NCI-H128 (cell line): ENCODE data around the gene NOTUM.
"Not testable (repeated sequence)": the region's sequence is repeated elsewhere in the genome, so short reads cannot be mapped to it uniquely, and the experiment has no call there.

Experiments
- DNase-seq: peaks from one replicate; lab custom pipeline; 2025; ENCODE audit not compliant: unreplicated experiment; lab: John Stamatoyannopoulos, UW

Gene NOTUM

DNA sequence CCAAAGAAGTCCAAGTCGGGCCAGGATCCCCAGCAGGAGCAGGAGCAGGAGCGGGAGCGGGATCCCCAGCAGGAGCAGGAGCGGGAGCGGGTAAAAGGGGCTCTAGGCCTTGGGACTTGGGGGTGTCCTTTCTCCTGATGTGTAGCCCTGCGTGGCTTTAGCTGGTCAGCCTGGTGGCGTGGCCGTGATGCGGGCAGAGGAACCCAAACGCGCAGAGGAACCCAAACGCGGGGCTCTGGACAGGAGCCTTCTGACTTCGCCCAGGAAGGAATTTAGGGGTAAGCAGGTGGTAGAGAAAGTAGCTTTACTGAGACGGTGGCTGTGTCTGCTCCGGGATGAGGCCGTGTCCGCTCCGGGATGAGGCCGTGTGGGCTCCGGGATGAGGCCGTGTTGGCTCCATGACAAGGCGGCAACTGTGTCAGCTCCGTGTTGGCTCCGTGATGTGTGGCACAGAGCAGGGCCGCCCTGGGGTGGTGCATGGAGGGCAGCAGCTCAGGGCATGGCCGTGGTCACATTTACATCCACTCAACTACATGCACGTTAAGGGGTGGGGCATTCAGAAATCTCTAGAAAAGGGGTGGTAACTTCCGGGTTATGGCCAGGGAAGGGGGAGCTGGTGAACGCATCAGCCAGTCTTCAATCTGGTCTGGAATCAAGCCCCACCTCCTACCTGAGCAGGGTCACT is 35.9 kb upstream of the NOTUM start:
- no peak for DNase-seq

DNA sequence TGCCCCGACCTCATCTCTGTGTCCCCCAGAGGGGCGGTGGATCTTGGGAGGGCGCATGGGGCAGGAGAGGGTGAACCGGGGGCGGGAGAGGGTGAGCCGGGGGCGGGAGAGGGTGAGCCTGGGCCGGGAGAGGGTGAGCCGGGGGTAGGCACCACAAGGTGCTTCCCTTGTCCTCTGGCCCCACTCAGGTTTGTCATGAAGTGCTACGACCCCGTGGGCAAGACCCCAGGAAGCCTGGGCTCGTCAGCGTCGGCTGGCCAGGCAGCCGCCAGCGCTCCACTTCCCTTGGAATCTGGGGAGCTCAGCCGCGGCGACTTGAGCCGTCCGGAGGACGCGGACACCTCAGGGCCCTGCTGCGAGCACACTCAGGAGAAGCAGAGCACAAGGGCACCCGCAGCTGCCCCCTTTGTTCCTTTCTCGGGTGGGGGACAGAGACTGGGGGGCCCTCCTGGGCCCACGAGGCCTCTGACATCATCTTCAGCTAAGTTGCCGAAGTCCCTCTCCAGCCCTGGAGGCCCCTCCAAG is 35.3 kb upstream of the NOTUM start:
- DNase-seq, result no peak

DNA sequence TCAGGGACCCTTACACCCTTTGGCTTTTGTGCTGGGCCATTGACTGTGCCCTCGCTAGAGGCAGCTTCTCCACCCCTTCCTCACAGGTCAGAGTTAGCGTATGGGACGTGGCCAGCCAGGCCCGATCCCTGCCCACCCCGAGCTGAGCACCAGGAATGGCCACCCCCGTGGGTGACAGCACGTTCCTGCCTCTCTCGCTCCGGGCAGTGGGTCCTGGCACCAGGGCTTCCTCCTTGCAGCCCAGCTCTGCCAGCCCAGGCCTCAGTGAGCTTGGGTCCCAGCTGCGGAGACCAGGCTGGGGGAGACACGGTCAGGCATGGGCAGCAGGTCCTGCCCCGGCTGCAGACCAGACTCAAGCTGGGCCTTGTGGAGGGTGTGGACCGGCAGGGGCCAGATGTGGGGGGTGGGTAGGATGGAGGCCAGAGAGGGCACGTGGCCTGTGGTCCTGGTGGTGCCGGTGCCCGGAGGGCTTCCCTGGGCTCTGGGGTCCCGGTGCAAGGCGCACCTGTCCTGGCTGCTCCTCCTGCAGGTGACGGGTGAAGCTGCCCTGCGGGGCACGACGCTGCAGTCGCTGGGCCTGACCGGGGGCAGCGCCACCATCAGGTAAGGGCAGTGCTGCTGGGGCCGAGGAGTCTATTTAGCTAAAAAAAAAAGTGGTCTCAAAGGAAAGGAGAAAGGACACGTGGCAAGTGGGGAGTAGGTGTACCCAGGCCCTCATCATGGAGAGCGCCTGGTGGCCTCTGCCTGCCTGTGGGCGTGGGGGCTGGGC is 34.7 kb upstream of the NOTUM start:
- DNase-seq, result no peak

DNA sequence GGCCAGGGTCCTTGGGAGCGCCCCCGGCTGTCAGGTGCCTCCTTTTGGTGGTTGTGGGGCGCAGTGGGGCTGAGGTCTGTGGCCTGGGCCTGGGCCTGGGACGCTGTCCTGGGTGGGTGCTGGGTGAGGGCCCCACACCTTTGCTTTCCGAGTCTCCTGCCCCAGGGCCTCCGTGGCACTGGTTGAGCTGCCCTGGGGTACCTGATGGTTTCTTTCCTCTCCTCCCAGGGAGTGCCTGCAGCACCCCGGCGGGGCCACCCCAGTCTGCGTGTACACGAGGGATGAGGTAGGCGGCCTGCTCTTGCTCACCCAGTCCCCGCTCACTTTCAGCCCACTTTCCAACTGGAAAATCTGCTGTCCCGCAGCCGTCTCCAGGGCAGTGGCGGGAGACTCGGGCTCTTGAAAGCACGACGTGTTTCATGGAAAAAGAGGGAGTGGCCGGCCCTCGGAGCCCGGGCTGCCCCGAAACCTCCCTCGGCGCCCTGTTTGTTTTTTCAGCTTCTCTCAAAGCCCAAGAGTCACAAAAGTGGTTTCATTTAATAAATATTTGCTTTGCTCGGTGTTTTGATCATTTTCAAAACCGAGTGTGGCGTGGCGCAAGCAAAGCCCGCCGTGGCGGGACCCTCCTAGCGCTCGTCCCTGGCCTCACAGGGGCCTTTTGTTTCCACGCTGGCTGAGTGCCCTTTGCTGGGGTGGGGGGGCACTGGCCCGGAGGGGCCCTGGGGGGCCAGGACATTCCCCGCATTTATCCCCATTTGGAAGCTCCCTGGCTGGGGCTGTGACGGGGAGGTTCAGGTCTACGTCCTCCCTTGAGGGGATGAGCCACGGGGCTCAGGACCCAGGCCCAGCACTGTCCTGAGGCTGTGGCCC is 33.8 kb upstream of the NOTUM start:
- no peak for DNase-seq

DNA sequence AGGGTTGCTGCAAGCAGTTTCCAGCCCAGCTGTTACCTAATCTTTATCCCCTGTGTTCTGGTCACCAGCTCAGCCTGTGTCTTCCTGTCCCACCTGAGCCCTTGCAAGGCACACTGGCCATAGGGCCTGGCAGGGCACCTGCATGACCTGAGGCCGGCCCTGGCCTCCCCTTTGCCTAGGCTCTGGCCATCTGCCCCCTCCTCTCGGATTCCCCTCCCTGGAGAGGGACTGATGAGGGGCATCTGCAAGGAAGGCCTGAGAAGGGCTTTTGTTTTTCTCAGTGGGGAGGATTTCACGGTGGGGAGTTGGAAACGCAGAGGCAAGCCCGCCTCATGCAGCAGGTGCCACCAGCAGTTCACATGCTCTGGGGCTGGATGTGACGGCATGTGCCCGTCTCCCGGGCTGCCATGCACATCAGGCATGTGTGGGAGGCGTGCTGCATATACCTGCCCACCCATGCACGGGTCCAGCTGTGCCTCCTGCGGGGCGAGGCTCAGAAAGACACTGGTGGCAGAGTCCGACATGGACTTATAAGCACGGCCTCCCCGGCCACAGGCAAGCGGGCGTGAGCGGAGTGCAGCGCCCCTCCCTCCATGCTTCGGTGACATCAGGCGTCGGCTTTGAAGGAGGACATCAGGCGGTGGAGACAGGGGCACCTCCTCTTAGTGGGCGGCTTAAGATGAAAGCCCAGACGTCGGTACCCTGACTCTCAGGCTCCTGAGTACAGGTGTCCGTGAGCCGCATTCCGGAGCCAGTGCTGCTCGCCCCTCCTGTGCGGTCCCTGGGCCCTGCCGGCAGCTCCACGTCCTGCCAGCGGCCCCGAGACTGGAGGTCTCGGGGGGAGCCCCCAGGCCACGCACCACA is 33.0 kb upstream of the NOTUM start:
- no peak for DNase-seq

DNA sequence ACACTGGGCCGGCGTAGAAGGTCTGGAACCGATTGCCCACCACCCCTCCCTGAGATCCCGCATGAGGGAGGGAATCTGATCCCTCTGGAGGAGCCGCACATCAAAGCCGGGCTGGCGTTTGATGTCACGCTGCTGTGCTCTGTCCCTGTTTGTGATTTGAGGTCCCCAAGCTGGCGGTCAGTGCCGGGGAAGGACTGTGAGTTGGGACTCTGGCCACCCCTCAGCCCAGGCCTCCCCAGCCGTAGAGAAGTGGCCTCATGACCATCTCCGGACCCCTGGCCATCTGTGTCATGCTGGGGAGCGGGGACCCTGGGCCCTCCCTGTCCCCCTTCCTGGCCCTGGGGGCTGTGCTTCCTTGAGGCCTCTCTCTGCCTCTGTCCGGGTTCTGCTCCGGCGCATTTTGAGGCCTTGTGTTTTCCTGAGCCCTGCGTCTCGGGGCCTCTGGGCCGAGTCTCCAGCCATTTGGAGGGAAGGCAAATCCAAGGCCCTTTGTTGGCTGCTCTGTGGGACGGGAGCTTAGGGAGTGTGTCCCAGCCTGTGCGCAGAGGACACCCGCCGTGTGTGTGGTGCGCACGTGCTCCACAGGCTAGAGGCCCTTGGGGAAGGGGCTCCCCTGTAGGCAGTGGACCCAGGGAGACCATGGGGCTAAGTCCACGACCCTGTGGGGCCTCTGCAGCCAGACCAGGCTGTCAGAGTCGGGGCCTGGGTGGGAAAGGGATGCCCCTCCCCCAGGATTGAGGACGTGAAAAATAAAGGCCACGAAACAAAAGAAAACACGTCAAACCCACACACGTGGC is 31.5 kb upstream of the NOTUM start:
- DNase-seq, result no peak

DNA sequence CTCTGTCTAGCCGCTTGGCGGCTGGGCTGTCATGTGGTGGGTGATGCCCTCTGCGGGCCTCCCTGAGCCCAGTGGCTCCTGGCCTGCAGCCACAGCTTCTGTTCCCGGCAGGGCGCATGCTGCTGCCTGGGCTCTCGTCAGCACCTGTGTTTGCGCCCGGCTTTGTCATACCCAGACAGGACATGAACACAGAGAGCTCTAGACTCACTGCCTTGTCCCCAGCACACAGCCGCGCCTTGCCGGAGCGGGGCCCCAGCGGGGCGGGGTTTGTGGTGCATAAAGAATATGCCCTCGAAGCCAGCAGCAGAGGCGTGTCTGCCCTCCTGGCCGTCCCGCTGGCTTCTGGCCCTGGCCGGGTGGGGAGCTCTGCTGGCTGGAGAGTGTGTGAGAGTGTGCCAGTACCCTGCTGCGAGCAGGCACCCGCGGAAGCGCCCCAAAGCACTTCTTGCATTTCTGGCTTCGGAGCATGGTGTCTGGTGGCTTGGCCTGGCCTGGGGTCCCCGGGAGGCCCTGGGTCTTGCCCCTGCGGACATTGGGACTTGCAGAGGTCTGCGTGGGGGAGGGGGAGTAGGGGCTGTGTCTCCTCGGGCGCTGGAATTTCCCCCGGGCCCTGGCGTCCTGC is 30.8 kb upstream of the NOTUM start:
- DNase-seq, result no peak

DNA sequence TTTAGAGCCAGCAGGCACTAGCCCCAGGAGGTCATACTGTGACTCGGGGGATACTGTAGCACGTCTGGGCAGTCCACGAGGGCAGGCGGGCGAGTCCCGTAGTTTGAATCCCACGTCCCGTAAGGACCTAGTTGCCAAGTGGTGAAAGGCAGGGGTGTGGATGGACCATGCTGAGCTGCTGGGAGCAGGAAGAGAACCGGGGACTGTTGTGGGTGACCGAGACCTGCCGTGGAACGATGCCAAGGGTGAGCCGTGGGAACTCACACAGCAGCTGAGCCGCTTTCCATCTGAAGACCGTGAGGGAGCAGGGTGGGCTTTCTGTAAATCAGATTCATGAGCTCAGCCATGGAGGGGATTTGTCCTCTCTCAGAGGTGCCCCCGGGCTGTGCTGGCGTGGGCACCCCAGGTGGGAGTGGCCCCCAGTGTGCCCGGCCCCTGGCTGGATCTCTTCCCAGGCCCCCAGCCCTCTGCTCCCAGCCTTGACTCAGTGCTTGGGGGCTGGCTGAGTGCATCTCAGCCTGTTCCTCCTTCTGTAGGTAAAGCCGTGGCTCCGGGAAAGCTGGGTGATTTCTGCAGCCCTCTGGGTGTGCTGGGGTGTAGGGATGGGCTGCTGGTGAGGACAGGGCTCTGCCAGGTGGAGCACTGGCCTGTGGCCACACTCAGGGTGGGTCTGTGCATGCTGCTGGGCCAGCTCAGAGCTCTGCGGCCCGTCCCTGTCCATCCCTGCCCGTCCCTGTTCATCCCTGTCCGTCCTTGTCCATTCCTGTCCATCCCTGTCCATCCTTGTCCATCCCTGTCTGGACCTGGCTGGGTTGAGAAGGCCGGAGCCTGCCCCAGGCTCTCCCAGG is 30.1 kb upstream of the NOTUM start:
- DNase-seq, result no peak

DNA sequence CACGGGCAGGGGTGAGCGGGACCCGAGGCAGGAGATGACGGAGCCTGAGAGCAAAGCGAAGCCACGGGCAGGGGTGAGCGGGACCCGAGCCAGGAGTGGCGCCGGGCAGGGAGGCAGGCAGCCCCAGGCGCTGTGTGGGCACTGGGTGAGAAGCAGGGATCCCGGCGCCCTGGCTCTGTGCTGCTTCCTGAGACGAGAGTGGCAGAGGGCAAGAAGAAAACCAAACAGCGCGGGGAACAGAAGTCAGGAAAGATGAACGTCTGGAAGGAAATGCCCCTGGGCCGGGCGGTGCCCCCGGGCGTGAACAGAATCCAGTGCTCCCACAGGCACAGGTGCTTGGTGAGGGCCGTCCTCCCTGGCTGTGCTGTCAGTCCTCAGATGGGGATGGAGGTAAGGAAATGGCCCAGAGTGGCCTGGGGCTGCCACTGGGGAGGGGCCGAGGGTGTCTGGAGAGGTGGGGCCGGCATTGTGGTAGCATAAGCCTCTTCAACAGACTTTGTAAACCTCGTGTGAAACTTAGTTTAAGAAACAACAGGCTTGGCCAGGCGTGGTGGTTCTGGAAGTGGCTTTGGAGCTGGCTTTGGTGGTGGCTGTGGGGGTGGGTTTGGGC is 26.3 kb upstream of the NOTUM start:
- DNase-seq, result no peak

DNA sequence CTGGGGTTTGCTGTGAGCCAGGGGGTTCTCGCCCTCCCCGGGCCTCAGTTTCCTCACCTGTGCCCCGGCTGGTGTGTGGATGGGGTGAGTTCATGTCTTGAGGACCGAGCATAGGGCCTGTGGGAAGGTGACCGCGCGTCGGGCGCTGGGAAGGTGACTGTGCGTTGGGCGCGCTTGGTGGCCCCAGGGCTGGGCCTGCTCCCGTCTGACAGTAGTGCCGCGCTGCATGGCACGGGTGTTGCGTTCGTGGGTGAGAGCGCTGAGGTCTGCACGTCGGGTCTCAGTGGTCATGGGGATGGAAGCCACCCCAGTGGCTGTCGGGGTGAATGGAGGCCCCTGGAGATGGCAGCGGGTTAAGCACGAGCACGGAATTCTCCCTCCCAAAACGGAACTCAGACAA is 25.6 kb upstream of the NOTUM start:
- no peak for DNase-seq

DNA sequence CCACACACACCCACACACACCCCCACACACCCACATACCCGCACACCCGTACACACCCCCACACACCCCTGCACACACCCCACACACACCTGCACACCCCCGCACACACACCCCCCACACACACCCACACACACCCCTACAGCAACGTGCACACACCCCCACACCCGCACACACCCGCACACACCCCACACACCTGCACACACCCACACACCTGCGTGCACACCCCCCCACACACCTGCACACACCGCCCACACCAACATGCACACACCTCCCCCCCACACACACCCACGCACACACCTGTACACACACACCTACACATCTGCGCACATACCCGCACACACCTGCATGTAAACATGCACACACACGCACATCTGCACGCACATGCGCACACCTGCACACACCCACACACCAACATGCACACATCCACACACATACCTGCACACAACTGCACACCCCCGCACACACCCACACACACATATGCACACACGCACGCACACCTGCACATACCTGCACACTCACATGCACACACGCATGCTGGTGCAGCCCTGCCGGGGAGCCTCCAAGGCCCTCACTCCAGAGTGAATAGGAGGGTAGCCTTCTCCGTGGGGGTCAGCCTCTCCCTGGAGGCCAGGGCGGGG is 23.9 kb upstream of the NOTUM start:
- no peak for DNase-seq

DNA sequence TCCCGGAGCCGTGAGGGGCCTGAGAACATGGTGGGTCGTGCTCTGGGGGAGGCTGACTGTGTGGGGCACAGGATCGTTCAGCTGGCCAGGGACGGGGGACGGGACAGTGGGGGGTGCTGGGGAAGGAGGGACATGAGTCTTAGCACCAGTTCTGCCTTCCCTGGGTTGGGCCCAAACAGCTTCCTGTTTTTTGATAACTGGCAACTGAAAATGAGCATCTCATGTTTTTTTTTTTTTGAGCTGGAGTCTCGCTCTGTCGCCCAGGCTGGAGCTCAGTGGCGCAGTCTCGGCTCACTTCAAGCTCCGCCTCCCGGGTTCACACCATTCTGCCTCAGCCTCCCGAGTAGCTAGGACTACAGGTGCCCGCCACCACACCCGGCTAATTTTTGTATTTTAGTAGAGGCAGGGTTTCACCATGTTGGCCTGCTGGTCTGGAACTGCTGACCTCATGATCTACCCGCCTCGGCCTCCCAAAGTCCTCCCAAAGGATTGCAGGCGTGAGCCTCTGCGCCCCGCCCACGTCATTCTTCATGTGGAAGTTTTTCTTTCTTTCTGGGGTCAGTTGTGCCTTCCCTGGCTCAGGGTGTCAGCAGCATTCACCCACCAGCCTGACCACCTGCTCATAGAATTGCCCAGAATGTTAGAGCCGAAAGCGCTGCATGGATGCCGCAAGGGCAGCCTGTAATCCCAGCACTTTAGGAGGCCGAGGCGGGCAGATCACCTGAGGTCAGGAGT is 22.8 kb upstream of the NOTUM start:
- no peak for DNase-seq

DNA sequence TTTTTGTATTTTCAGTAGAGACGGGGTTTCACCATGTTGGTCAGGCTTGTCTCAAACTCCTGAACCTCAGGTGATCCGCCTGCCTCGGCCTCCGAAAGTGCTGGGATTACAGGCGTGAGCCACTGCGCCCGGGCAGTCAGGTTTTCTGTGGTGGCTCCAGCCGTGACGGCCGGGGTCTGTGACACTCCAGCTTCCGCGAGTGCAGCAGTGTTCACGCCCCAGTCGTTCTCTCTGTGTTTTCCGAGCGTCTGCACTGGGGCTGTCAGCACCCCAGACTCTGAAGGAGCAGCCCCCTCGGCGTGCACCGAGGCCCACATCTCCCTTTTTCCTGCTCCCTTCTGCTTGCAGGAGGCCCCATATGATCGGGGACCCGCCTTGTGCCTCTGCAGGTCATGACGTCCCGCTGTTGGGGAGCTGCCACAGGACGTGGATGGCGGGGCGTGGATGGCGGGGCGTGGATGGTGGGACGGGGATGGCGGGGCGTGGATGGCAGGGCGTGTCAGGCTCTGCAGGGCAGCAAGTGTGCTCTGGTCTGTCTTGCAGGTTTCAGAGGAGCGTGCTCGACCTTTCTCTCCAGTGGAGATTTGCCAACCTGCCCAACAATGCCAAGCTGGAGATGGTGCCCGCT is 22.1 kb upstream of the NOTUM start:
- DNase-seq, result no peak

DNA sequence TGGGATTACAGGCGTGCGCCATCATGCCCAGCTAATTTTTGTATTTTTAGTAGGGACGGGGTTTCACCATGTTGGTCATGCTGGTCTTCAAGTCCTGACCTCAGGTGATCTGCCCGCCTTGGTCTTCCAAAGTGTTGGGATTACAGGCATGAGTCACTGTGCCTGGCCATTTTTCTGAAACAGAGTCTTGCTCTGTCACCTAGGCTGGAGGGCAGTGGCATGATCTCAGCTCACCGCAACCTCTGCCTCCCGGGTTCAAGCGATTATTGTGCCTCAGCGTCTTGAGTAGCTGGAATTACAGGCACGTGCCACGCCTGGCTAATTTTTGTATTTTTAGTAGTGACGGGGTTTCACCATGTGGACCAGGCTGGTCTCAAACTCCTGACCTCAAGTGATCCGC is 20.5 kb upstream of the NOTUM start:
- DNase-seq, result not testable (repeated sequence)

DNA sequence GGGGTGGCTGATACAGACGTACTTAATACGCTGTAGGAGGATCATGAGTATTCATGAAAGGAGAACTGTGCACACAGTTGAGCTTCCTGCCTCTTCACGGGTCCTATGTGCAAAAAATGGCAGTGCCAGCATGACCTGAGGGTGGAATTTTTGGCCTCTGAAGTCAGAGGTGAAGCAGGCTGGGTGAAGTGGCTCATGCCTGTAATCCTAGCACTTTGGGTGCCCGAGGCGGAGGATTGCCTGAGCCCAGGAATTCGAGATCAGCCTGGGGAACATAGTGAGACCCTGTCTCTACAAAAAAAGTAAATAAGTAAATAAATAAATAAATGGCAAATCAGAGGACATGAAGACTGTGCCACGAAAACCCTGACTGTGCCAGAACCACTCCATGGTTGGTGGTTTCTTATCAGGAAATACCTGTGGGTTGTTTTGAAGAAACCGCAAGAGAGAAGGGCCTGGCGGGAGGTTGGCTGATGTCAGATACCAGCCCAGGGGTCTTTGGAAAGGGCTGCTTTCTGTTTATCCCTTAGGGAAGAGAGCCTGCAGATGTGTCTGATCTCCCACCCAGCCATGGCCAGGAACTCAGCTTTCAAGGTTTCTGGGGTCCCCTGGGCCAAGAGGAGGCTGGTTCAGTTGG is 19.8 kb upstream of the NOTUM start:
- no peak for DNase-seq

DNA sequence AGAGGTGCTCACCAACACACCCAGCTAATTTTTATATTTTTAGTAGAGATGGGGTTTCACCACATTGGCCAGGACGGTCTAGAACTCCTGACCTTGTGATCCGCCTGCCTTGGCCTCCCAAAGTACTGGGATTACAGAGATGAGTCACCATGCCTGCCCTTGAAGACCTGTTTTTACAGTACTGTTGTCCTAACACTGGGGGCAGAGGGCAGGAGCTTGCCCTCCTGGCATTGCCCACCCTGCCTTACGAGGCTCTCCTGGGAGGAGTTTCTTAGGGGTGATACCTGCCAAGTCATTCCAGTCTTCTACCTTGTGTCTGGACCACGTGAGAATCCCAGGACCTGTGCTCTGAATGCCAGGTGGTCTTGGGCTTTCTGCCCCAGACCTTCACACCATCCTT is 19.1 kb upstream of the NOTUM start:
- no peak for DNase-seq
